Measurements from ENCODE around the gene BHLHE23. TPM values are rescaled to one million over a fixed set of nuclear protein-coding genes. Genes with fewer than 3 reads are reported as not detected.

Gene BHLHE23
- total RNA-seq, 1 donor from 2014 or later, result not detected

- Mint-ChIP-seq H3K27me3 (peaks cover 13% of the 10 kb centered on the region), H3K27ac (no peak overlapping the region), H3K4me1 (no peaks in the 10 kb centered on the region), H3K36me3 (ENCODE audit: low read depth) (no peaks in the 10 kb centered on the region), H3K4me3 (peak overlapping the region; percentile 15), H3K9me3 (no peaks in the 10 kb centered on the region)
- intact Hi-C loops (cut with micrococcal nuclease), result no loop called here
- peak; percentile 64 for DNase-seq
Measured at GRCh38 chr20:63025534-63026331, 19.0 kb upstream of the BHLHE23 start.

GRCh38 chr20:63024573-63025392 lies 18.0 kb upstream of the BHLHE23 start:
- no peak overlapping the region for H3K4me3 Mint-ChIP-seq
- H3K36me3 Mint-ChIP-seq (ENCODE audit: low read depth), result no peaks in the 10 kb centered on the region
- no peak for DNase-seq
- no peaks in the 10 kb centered on the region for H3K4me1 Mint-ChIP-seq
- peaks cover 17% of the 10 kb centered on the region for H3K27me3 Mint-ChIP-seq
- no peak overlapping the region for H3K27ac Mint-ChIP-seq
- H3K9me3 Mint-ChIP-seq, result no peaks in the 10 kb centered on the region
- intact Hi-C loops (cut with micrococcal nuclease), result no loop called here

- Mint-ChIP-seq H3K4me3 (no peak overlapping the region), H3K9me3 (no peaks in the 10 kb centered on the region), H3K4me1 (no peaks in the 10 kb centered on the region), H3K27me3 (peaks cover 22% of the 10 kb centered on the region), H3K36me3 (ENCODE audit: low read depth) (no peaks in the 10 kb centered on the region), H3K27ac (no peak overlapping the region)
- intact Hi-C loops (cut with micrococcal nuclease), result no loop called here
- no peak for DNase-seq
Measured at GRCh38 chr20:63023936-63024571, 17.3 kb upstream of the BHLHE23 start.

- no peak overlapping the region for H3K4me3 Mint-ChIP-seq
- H3K27ac Mint-ChIP-seq, result no peak overlapping the region
- no peaks in the 10 kb centered on the region for H3K9me3 Mint-ChIP-seq
- peaks cover 22% of the 10 kb centered on the region for H3K27me3 Mint-ChIP-seq
- intact Hi-C loops (cut with micrococcal nuclease), result no loop called here
- no peaks in the 10 kb centered on the region for H3K4me1 Mint-ChIP-seq
- no peak for DNase-seq
- H3K36me3 Mint-ChIP-seq (ENCODE audit: low read depth), result no peaks in the 10 kb centered on the region
Measured at GRCh38 chr20:63023071-63023935, 16.5 kb upstream of the BHLHE23 start.

DNA sequence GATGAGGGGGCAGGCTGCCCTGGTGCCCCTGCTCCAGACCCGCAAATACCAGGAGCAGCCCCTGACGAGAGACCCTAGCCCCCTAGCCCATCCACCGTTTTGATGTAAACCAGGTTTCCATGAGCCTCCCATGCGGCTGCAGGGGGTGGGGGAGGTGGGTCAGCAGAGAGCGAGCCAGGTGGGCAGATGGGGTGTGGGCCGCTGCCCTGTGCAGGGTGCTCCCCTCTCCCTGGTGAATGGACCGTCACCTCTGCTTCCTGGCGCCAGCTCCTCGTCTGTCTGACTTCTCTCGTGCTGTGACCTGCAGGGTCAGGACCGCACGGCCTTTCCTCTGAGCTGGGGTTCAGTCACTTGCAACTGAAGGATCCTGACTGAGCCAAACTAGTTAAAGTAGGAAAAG lies 15.7 kb upstream of the BHLHE23 start:
- no peak for DNase-seq
- H3K4me3 Mint-ChIP-seq, result no peak overlapping the region
- intact Hi-C loops (cut with micrococcal nuclease), result no loop called here
- no peaks in the 10 kb centered on the region for H3K9me3 Mint-ChIP-seq
- H3K4me1 Mint-ChIP-seq, result no peaks in the 10 kb centered on the region
- H3K27ac Mint-ChIP-seq, result no peak overlapping the region
- peaks cover 16% of the 10 kb centered on the region for H3K27me3 Mint-ChIP-seq
- H3K36me3 Mint-ChIP-seq (ENCODE audit: low read depth), result no peaks in the 10 kb centered on the region

DNA sequence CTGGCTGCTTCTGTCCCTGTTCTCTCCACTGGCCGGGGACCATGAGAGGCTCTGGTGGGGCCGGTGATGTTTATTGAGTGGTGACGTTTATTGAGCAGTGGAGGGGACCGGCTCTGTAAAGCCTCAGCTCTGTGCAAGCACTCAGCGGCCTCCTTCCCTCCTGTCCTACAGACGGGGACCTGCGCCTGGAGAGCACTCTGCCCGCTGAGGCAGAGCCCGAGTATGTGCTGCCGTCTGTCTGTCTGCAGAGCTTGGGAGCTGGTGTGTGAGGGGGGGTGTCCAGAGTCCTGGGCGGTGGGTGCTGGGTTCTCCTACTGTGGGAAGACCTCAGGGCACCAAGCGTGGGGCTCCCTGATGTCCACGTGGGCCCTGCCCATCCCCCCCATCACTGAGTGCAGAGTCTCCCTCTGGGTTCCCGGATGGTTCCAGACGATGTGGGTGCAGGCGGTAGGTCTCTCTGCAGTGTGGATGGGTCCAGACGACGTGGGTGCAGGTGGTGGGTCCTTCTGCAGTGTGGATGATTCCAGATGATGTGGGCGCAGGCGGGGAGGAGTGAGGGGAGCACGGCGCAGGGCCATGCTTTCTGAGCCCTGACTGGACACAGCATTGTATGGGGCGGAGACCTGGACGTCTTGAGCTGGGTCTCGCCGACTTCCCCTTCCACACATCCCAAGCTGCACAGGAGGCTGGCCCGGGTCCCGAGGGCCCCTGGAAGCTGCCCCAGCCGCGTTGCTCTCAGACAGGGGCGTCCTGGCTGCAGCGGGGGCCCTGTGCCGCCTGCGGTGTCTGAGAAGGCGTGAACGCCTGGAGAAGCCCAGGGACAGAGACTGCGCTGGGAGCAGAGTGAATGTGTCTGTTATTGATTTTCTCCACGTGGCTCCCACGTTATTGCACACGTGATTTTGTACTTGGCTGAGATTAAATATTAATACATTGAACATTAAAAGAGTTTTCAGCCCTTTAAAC lies 14.9 kb upstream of the BHLHE23 start:
- Mint-ChIP-seq H3K27me3 (peaks cover 12% of the 10 kb centered on the region), H3K36me3 (ENCODE audit: low read depth) (no peaks in the 10 kb centered on the region), H3K27ac (no peak overlapping the region), H3K9me3 (no peaks in the 10 kb centered on the region), H3K4me1 (no peaks in the 10 kb centered on the region), H3K4me3 (no peak overlapping the region)
- intact Hi-C loops (cut with micrococcal nuclease), result no loop called here
- DNase-seq, result no peak

DNA sequence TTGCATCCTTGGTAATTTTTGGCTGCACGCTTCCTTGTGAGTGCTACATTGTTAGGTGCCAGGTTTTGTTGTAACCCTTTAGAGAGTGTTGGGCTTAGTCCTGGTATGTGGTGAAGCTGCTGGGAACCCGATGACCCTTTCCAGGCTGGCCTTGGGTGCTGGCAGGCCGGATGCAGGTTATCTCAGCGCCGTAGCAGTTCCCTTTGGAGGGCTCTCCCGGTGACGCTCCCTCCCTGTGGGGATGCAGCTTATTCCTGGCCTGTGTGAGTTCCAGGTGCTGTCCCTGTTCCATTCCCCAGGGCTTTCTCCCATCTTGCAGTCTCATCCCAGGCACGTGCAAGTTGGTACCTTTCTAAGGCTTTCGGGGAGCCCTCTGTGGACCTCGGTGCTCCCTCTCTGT lies 13.9 kb upstream of the BHLHE23 start:
- intact Hi-C loops (cut with micrococcal nuclease), result no loop called here
- H3K4me1 Mint-ChIP-seq, result no peaks in the 10 kb centered on the region
- no peak overlapping the region for H3K4me3 Mint-ChIP-seq
- H3K27me3 Mint-ChIP-seq, result peaks cover 13% of the 10 kb centered on the region
- H3K27ac Mint-ChIP-seq, result no peak overlapping the region
- no peak for DNase-seq
- H3K9me3 Mint-ChIP-seq, result no peaks in the 10 kb centered on the region
- H3K36me3 Mint-ChIP-seq (ENCODE audit: low read depth), result no peaks in the 10 kb centered on the region

GRCh38 chr20:63017826-63018411 lies 11.2 kb upstream of the BHLHE23 start:
- intact Hi-C loops (cut with micrococcal nuclease), result no loop called here

GRCh38 chr20:63017076-63017825 lies 10.5 kb upstream of the BHLHE23 start:
- no peak for DNase-seq
- intact Hi-C loops (cut with micrococcal nuclease), result no loop called here
- no peak overlapping the region for H3K27ac Mint-ChIP-seq

More at GRCh38 chr20:63017826-63018411, 11.2 kb upstream of the BHLHE23 start:
- H3K27ac Mint-ChIP-seq, result no peak overlapping the region
- DNase-seq, result no peak
- no peak overlapping the region for H3K4me3 Mint-ChIP-seq
- H3K36me3 Mint-ChIP-seq (ENCODE audit: low read depth), result peaks cover 8% of the 10 kb centered on the region
- H3K9me3 Mint-ChIP-seq, result peaks cover 11% of the 10 kb centered on the region
- peaks cover 36% of the 10 kb centered on the region for H3K27me3 Mint-ChIP-seq
- peaks cover 3% of the 10 kb centered on the region for H3K4me1 Mint-ChIP-seq

DNA sequence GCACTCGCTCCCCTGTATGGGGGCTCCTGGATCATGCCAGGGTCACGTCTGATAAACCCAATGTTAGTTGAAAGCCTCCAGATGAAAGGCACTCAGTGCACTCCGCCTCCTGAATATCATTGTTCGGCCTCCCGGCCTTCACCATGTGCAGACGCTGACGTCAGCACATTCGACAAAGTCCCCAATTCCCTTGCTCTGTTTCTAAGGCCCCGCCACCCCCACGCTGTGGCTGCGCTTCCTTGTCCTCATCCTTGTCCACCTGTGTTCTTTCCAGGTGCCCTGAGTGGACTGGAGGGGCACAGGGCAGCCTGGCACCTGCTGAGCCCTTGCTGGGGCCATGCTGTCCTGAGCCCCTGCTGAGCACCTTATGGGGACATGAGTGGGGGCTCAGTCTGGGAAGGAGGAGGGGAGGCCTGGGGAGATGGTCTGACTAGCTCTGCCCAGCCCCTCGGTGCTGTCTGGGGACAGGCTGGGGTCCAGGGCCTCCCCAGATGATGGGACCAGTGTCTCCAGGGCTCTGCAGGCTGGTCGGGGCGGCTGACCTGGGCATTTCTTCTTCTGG lies 9.8 kb upstream of the BHLHE23 start:
- Mint-ChIP-seq H3K27me3 (peaks cover 49% of the 10 kb centered on the region), H3K4me3 (no peak overlapping the region), H3K4me1 (peaks cover 3% of the 10 kb centered on the region), H3K27ac (no peak overlapping the region), H3K9me3 (peaks cover 12% of the 10 kb centered on the region), H3K36me3 (ENCODE audit: low read depth) (peaks cover 9% of the 10 kb centered on the region)
- intact Hi-C loops (cut with micrococcal nuclease), result no loop called here
- DNase-seq, result no peak

More at GRCh38 chr20:63017076-63017825, 10.5 kb upstream of the BHLHE23 start:
- Mint-ChIP-seq H3K27me3 (peaks cover 43% of the 10 kb centered on the region), H3K4me1 (peaks cover 3% of the 10 kb centered on the region), H3K4me3 (no peak overlapping the region), H3K9me3 (peaks cover 12% of the 10 kb centered on the region), H3K36me3 (ENCODE audit: low read depth) (peaks cover 9% of the 10 kb centered on the region)

DNA sequence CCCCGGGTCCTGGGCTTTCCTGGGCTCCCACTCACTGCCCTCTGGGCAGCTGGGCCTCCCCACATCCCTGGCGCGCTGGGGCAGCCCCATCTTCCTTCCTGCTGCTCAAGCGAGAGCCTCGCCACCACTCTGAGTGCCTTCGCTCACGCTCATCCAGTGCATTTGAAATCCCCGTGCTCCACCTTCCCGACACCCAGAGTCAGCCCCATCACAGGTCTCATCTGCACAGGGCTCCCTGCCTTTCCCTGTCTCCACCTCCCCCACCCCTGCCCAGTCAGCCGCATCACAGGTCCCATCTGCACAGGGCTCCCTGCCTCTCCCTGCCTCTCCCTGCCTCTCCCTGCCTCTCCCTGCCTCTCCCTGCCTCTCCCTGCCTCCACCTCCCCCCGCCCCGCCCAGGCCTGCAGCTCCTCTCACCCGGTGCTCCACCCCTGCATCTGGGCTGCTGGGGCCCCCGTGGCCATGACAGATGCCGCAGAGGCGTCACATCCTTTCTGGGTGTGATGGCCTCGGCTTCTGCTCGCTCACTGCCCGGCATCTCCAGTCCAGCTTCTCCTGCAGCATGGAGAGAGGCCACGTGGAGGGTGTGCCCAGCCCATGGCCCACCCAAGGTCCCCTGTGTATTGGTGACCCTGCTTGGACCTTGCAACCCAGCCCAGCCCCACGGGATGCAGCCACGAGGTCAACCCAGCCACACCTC lies 9.0 kb upstream of the BHLHE23 start:
- Mint-ChIP-seq H3K4me3 (no peak overlapping the region), H3K27ac (no peak overlapping the region), H3K27me3 (peaks cover 56% of the 10 kb centered on the region), H3K36me3 (ENCODE audit: low read depth) (peaks cover 9% of the 10 kb centered on the region), H3K9me3 (peaks cover 12% of the 10 kb centered on the region), H3K4me1 (peaks cover 3% of the 10 kb centered on the region)
- no peak for DNase-seq
- intact Hi-C loops (cut with micrococcal nuclease), result no loop called here
